ENCODE data around the gene CDADC1.
"Not testable (repeated sequence)": the region's sequence is repeated elsewhere in the genome, so short reads cannot be mapped to it uniquely, and the experiment has no call there.

CDADC1 gene

GRCh38 chr13:49254007-49254406, 6.3 kb downstream of the CDADC1 start:
- Mint-ChIP-seq H3K27me3 (ENCODE audit: low read depth) (no peaks in the 10 kb centered on the region), H3K36me3 (ENCODE audit: low read depth) (peaks cover 34% of the 10 kb centered on the region), H3K4me1 (ENCODE audit: low read depth) (peaks cover 45% of the 10 kb centered on the region), H3K4me3 (no peak overlapping the region), H3K27ac (no peak overlapping the region), H3K9me3 (no peaks in the 10 kb centered on the region)

DNA sequence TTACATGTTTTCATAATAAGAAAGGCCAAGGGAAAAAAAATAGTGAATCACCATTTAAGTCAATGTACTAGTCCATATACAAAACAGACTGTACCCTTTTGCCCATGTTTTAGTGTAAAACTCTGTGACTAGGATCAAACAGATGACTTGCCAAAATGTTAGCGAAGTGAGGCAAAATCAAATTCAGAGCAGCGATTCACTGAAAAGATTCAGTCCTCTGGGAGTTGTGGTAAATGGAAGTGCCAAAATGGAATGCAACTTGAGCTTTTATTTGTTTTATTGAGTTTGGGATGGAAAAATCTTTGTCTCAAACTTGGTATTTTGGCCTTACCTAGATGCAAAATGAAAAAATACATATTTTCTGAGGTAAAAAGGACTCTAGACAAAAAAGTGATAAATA, 9.1 kb downstream of the CDADC1 start:
- no peak overlapping the region for H3K4me3 Mint-ChIP-seq
- peaks cover 46% of the 10 kb centered on the region for H3K36me3 Mint-ChIP-seq (ENCODE audit: low read depth)
- H3K27ac Mint-ChIP-seq, result no peak overlapping the region
- H3K9me3 Mint-ChIP-seq, result no peaks in the 10 kb centered on the region
- no peaks in the 10 kb centered on the region for H3K27me3 Mint-ChIP-seq (ENCODE audit: low read depth)
- H3K4me1 Mint-ChIP-seq (ENCODE audit: low read depth), result peaks cover 36% of the 10 kb centered on the region

DNA sequence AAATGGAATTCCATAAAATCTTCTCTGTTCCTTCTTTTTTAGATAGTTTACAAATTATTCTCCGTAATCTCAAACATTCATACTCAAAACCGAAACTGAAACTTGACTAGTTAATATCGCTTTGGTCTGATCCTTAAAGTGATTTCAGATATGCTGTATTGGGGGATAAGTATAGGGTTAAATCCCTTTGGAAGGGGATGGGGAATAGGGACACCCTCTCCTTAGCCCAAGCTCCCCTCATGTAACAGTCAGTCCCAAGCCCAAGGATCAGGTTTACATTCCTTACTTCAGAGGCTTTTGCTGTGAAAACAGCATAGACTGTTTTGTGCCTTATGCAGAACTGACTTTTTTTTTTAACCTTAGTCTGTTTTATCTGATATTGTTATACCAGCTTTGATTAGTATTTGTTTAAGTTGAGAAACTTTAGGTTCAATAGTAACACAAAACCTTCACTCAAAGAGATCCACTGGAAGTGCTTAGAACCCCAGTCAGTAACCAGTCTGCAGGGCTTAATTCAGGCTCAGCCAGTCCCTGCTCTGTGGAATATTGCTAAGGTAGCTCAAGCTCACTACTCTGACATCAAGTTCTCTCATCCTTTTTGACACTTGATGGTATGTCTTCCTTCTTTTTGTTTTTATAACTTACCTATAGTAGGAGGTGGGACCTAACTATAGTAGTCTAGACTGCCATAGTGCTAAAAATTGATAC, 10.5 kb downstream of the CDADC1 start:
- no peaks in the 10 kb centered on the region for H3K9me3 Mint-ChIP-seq
- H3K4me1 Mint-ChIP-seq (ENCODE audit: low read depth), result peaks cover 30% of the 10 kb centered on the region
- H3K27ac Mint-ChIP-seq, result peak overlapping the region; percentile 81
- H3K36me3 Mint-ChIP-seq (ENCODE audit: low read depth), result peaks cover 41% of the 10 kb centered on the region
- no peaks in the 10 kb centered on the region for H3K27me3 Mint-ChIP-seq (ENCODE audit: low read depth)
- H3K4me3 Mint-ChIP-seq, result peak overlapping the region; percentile 78

DNA sequence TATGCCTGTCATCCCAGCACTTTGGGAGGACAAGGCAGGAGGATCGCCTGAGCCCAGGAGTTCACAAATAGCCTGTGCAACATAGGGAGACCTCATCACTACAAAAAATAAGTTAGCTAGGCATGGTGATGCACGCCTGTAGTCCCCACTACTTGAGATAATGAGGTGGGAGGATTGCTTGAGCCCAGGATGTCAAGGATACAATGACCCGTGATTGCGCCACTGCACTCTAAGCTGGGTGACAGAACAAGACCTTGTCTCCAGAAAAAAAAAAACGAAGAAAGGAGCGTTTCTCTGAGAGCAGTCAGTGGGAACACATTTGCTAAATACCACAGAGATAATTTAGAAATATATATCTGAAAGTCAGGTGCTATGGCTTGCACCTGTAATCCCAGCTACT, 11.9 kb downstream of the CDADC1 start:
- H3K4me3 Mint-ChIP-seq, result no peak overlapping the region
- no peaks in the 10 kb centered on the region for H3K9me3 Mint-ChIP-seq
- peaks cover 21% of the 10 kb centered on the region for H3K4me1 Mint-ChIP-seq (ENCODE audit: low read depth)
- H3K27ac Mint-ChIP-seq, result no peak overlapping the region
- no peaks in the 10 kb centered on the region for H3K27me3 Mint-ChIP-seq (ENCODE audit: low read depth)
- H3K36me3 Mint-ChIP-seq (ENCODE audit: low read depth), result peaks cover 38% of the 10 kb centered on the region

DNA sequence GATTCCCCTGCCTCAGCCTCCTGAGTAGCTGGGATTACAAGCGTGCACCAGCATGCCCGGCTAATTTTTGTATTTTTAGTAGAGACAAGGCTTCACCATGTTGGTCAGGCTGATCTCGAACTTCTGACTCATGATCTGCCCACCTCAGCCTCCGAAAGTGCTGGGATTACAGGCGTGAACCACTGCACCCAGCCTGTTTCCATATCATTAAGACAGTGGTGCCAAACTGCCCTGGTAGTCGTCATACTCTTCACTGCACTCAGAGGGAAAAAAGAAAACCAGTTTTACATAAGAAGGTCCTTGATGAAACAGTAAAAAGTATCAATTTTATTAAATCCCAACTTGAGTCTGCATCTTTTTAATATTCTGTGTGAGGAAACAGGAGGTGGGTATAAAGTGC, 14.9 kb downstream of the CDADC1 start:
- H3K27ac Mint-ChIP-seq, result no peak overlapping the region
- H3K9me3 Mint-ChIP-seq, result no peaks in the 10 kb centered on the region
- H3K36me3 Mint-ChIP-seq (ENCODE audit: low read depth), result peaks cover 24% of the 10 kb centered on the region
- peaks cover 7% of the 10 kb centered on the region for H3K4me1 Mint-ChIP-seq (ENCODE audit: low read depth)
- H3K4me3 Mint-ChIP-seq, result no peak overlapping the region
- no peaks in the 10 kb centered on the region for H3K27me3 Mint-ChIP-seq (ENCODE audit: low read depth)

GRCh38 chr13:49265822-49266221, 18.1 kb downstream of the CDADC1 start:
- Mint-ChIP-seq H3K4me1 (ENCODE audit: low read depth) (no peaks in the 10 kb centered on the region), H3K27ac (no peak overlapping the region), H3K36me3 (ENCODE audit: low read depth) (peaks cover 19% of the 10 kb centered on the region), H3K4me3 (no peak overlapping the region), H3K9me3 (no peaks in the 10 kb centered on the region), H3K27me3 (ENCODE audit: low read depth) (no peaks in the 10 kb centered on the region)

GRCh38 chr13:49271264-49271663, 23.5 kb downstream of the CDADC1 start:
- H3K4me1 Mint-ChIP-seq (ENCODE audit: low read depth), result no peaks in the 10 kb centered on the region
- no peaks in the 10 kb centered on the region for H3K9me3 Mint-ChIP-seq
- no peaks in the 10 kb centered on the region for H3K27me3 Mint-ChIP-seq (ENCODE audit: low read depth)
- peaks cover 11% of the 10 kb centered on the region for H3K36me3 Mint-ChIP-seq (ENCODE audit: low read depth)
- no peak overlapping the region for H3K27ac Mint-ChIP-seq
- H3K4me3 Mint-ChIP-seq, result no peak overlapping the region

GRCh38 chr13:49272296-49272695, 24.6 kb downstream of the CDADC1 start:
- no peak overlapping the region for H3K27ac Mint-ChIP-seq
- H3K27me3 Mint-ChIP-seq (ENCODE audit: low read depth), result no peaks in the 10 kb centered on the region
- H3K4me3 Mint-ChIP-seq, result no peak overlapping the region
- H3K36me3 Mint-ChIP-seq (ENCODE audit: low read depth), result peaks cover 11% of the 10 kb centered on the region
- no peaks in the 10 kb centered on the region for H3K4me1 Mint-ChIP-seq (ENCODE audit: low read depth)
- H3K9me3 Mint-ChIP-seq, result no peaks in the 10 kb centered on the region

- H3K27me3 Mint-ChIP-seq (ENCODE audit: low read depth), result no peaks in the 10 kb centered on the region
- no peak overlapping the region for H3K4me3 Mint-ChIP-seq
- no peak overlapping the region for H3K27ac Mint-ChIP-seq
- no peaks in the 10 kb centered on the region for H3K4me1 Mint-ChIP-seq (ENCODE audit: low read depth)
- no peaks in the 10 kb centered on the region for H3K9me3 Mint-ChIP-seq
- peaks cover 7% of the 10 kb centered on the region for H3K36me3 Mint-ChIP-seq (ENCODE audit: low read depth)
Observed at GRCh38 chr13:49278211-49278610, 30.5 kb downstream of the CDADC1 start.

- H3K4me1 Mint-ChIP-seq (ENCODE audit: low read depth), result no peaks in the 10 kb centered on the region
- H3K36me3 Mint-ChIP-seq (ENCODE audit: low read depth), result peaks cover 7% of the 10 kb centered on the region
- no peak overlapping the region for H3K27ac Mint-ChIP-seq
- H3K4me3 Mint-ChIP-seq, result no peak overlapping the region
- H3K27me3 Mint-ChIP-seq (ENCODE audit: low read depth), result no peaks in the 10 kb centered on the region
- H3K9me3 Mint-ChIP-seq, result no peaks in the 10 kb centered on the region
Observed at GRCh38 chr13:49279112-49279511, 31.4 kb downstream of the CDADC1 start.

DNA sequence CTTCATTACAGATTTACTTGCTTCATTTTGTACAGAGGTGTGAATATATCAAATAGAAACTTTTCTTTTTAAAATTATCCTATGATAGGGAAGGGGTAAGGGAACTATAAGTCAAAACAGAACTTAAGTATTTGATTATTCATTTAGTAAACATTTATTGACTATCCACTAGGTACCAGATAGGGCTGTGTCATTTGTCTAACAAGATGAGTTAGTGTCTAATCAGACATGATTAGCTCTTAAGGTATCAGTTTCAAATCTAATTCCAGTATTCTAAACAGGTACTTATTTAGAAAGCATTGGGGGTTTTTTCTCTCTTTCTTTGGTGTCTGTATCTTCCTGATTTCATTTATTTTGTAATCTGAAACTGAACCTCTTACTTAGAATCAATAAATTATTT, 32.2 kb downstream of the CDADC1 start:
- H3K9me3 Mint-ChIP-seq, result no peaks in the 10 kb centered on the region
- no peak overlapping the region for H3K4me3 Mint-ChIP-seq
- H3K27me3 Mint-ChIP-seq (ENCODE audit: low read depth), result no peaks in the 10 kb centered on the region
- no peaks in the 10 kb centered on the region for H3K4me1 Mint-ChIP-seq (ENCODE audit: low read depth)
- H3K36me3 Mint-ChIP-seq (ENCODE audit: low read depth), result peaks cover 7% of the 10 kb centered on the region
- no peak overlapping the region for H3K27ac Mint-ChIP-seq

- Mint-ChIP-seq H3K36me3 (ENCODE audit: low read depth) (peaks cover 6% of the 10 kb centered on the region), H3K27ac (no peak overlapping the region), H3K27me3 (ENCODE audit: low read depth) (no peaks in the 10 kb centered on the region), H3K4me1 (ENCODE audit: low read depth) (peaks cover 10% of the 10 kb centered on the region), H3K4me3 (no peak overlapping the region), H3K9me3 (no peaks in the 10 kb centered on the region)
Observed at GRCh38 chr13:49287995-49288394, 40.3 kb downstream of the CDADC1 start.

DNA sequence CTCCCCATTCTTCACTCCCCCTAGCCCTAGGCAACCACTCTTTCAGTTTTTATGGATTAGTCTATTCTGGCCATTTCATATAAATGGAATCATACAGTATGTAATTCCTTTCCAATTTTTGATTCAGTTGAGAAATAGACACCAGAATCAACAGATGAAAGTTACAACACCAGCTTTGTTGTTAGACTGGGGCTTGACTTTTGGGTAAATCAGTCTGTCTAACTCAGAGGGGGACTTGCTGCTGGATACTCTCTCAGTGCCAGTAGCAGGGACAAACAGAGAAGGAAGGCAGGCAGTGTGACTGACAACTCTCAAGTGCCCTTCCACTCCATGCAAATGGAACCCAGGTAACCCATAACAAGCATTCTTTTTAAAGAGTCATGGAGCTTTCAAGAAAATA, 40.7 kb downstream of the CDADC1 start:
- Mint-ChIP-seq H3K9me3 (no peaks in the 10 kb centered on the region), H3K4me1 (ENCODE audit: low read depth) (peaks cover 11% of the 10 kb centered on the region), H3K36me3 (ENCODE audit: low read depth) (peaks cover 11% of the 10 kb centered on the region), H3K4me3 (no peak overlapping the region), H3K27ac (no peak overlapping the region), H3K27me3 (ENCODE audit: low read depth) (no peaks in the 10 kb centered on the region)

- H3K36me3 Mint-ChIP-seq (ENCODE audit: low read depth), result peaks cover 14% of the 10 kb centered on the region
- no peaks in the 10 kb centered on the region for H3K9me3 Mint-ChIP-seq
- H3K27ac Mint-ChIP-seq, result no peak overlapping the region
- no peak overlapping the region for H3K4me3 Mint-ChIP-seq
- no peaks in the 10 kb centered on the region for H3K27me3 Mint-ChIP-seq (ENCODE audit: low read depth)
- peaks cover 11% of the 10 kb centered on the region for H3K4me1 Mint-ChIP-seq (ENCODE audit: low read depth)
Observed at GRCh38 chr13:49292742-49293486, 45.2 kb downstream of the CDADC1 start.

DNA sequence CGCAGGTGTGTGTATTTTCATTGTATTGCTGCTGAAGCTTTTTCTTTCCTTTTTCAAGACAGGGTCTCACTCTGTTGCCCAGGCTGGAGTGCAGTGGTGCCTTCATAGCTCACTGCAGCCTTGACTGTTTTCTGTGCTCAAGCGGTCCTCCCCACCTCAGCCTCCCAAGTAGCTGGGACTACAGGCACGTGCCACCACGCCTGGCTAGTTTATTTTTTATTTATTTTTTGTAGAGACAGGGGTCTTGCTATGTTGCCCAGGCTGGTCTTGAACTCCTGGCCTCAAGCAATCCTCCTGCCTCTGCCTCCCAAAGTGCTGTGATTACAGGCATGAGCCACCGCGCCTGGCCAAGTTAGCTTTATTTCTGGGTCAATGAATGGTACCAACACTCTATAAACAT, 47.0 kb downstream of the CDADC1 start:
- peaks cover 11% of the 10 kb centered on the region for H3K4me1 Mint-ChIP-seq (ENCODE audit: low read depth)
- H3K27ac Mint-ChIP-seq; H3K9me3 Mint-ChIP-seq; H3K27me3 Mint-ChIP-seq (ENCODE audit: low read depth); H3K4me3 Mint-ChIP-seq: not testable (repeated sequence)
- peaks cover 14% of the 10 kb centered on the region for H3K36me3 Mint-ChIP-seq (ENCODE audit: low read depth)

All from T-helper 1 cell treated with Interleukin-12 subunit alpha and Interleukin-12 subunit beta and Interleukin-4 antibody, amounts not matched to agents 30 μg/mL and 1 μg/mL, for 36 hours (primary cell).